Mesendoderm (in vitro differentiated cells): ENCODE data around the gene SOBP.
A peak's percentile ranks its signal among the peaks of the same experiment; 100 is the strongest.

Source experiments
- DNase-seq: peaks from one replicate; pipeline ENCODE4 v3.0.0; 2013
- H2AK5ac ChIP-seq: 2 replicates; pipeline ENCODE4 v1.6.1; 2013; ENCODE audit warnings: low read length, inconsistent platforms
- H2BK120ac ChIP-seq: 2 replicates; pipeline ENCODE4 v1.6.1; 2013; ENCODE audit warnings: low read depth, mild to moderate bottlenecking, low read length, moderate library complexity, mixed read lengths
- H2BK15ac ChIP-seq: replicated peaks from 2 replicates; pipeline ENCODE4 v1.6.1; 2013; ENCODE audit warnings: low read depth, mild to moderate bottlenecking, moderate library complexity
- H2BK5ac ChIP-seq: 2 replicates; pipeline ENCODE4 v1.6.1; 2013; ENCODE audit warnings: low read length, inconsistent platforms
- H3K18ac ChIP-seq: 2 replicates; pipeline ENCODE4 v1.6.1; 2013; ENCODE audit warnings: mild to moderate bottlenecking, low read length, mixed read lengths
- H3K23ac ChIP-seq: one replicate; pipeline ENCODE4 v1.6.1; 2013; ENCODE audit warnings: low read length
- H3K27ac ChIP-seq: 2 replicates; pipeline ENCODE4 v1.5.1; 2013; ENCODE audit warnings: low read depth, mild to moderate bottlenecking, inconsistent platforms, low read length, moderate library complexity
- H3K27me3 ChIP-seq: 2 replicates; pipeline ENCODE4 v1.6.1; 2013; ENCODE audit warnings: low read length, control low read depth, mild to moderate bottlenecking, inconsistent platforms; ENCODE audit not compliant: insufficient read depth, poor library complexity
- H3K36me3 ChIP-seq: 2 replicates; pipeline ENCODE4 v1.6.1; 2013; ENCODE audit warnings: low read length, inconsistent platforms; ENCODE audit not compliant: control insufficient read depth, insufficient read depth
- H3K4ac ChIP-seq: one replicate; pipeline ENCODE4 v1.6.1; 2013; ENCODE audit warnings: low read depth, mild to moderate bottlenecking, low read length, moderate library complexity
- H3K4me1 ChIP-seq: 2 replicates; pipeline ENCODE4 v1.6.1; 2013; ENCODE audit warnings: low read depth, low read length, inconsistent platforms; ENCODE audit not compliant: control insufficient read depth
- H3K4me2 ChIP-seq: 2 replicates; pipeline ENCODE4 v1.6.1; 2013; ENCODE audit warnings: low read length
- H3K4me3 ChIP-seq: 2 replicates; pipeline ENCODE4 v1.5.1; 2013; ENCODE audit warnings: mild to moderate bottlenecking, low read length
- H3K56ac ChIP-seq: one replicate; pipeline ENCODE4 v1.6.1; 2013; ENCODE audit warnings: low read length
- H3K79me1 ChIP-seq: 2 replicates; pipeline ENCODE4 v1.6.1; 2013; ENCODE audit warnings: low read length, inconsistent platforms
- H3K79me2 ChIP-seq: 2 replicates; pipeline ENCODE4 v1.6.1; 2013; ENCODE audit warnings: mild to moderate bottlenecking, low read length; ENCODE audit not compliant: control insufficient read depth, insufficient read depth
- H3K9ac ChIP-seq: 2 replicates; pipeline ENCODE4 v1.6.1; 2013; ENCODE audit warnings: low read length, inconsistent platforms
- H4K5ac ChIP-seq: one replicate; pipeline ENCODE4 v1.6.1; 2013; ENCODE audit warnings: low read length
- H4K8ac ChIP-seq: one replicate; pipeline ENCODE4 v1.6.1; 2013; ENCODE audit warnings: low read depth, mild to moderate bottlenecking, control low read depth, low read length, moderate library complexity
- WGBS: extraction: QIAGEN DNeasy Blood & Tissue Kit; methylation state at CpG from one replicate; pipeline ENCODE4 v1.1.7; 2013; ENCODE audit warnings: low lambda C conversion rate, missing lambda C conversion rate; ENCODE audit not compliant: insufficient coverage; ENCODE audit errors: extremely low coverage; 5-methylcytosine and 5-hydroxymethylcytosine counted together

The SOBP gene

DNA sequence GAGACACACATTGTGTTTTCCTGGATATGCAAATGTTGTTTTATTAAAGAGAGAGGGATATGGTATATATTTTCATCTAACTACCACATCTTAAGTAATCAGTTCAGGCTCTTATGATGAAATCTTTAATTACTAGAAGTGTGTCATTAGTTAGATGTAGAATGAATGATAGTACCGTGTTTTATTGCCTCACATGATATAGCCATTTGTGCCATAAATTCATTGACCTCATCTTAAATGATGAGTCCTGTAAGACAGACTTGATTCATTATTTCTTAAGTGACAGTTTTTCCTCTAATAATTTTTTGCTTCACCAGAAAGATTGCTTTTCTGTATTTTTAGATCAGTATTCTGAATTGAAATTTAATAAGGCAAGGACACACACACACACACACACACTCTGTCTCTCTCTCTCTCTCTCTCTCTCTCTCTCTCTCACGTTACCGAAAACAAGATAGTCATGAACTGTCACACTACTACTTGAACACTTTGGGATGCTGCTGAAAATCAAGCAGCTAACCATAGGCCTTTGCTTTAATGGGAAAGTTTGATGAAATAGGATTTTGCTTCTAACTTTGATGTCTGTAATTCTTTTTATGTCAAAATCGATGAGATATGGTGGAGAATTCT, 140.5 kb downstream of the SOBP start:
- Histone ChIP-seq H2BK120ac (no peak overlapping the region), H3K27me3 (no peaks in the 10 kb centered on the region), H3K27ac (no peak overlapping the region), H3K79me1 (no peaks in the 10 kb centered on the region), H3K18ac (no peak overlapping the region), H3K79me2 (no peaks in the 10 kb centered on the region), H4K8ac (no peak overlapping the region), H3K56ac (no peak overlapping the region), H2BK15ac (no peak overlapping the region), H3K4me3 (no peak overlapping the region), H3K23ac (no peak overlapping the region), H2BK5ac (no peak overlapping the region), H3K4ac (no peak overlapping the region), H3K9ac (no peak overlapping the region), H3K36me3 (no peaks in the 10 kb centered on the region), H2AK5ac (no peak overlapping the region), H3K4me1 (no peaks in the 10 kb centered on the region), H3K4me2 (no peak overlapping the region), H4K5ac (no peak overlapping the region)
- no peak for DNase-seq
- no CpG with 5 or more reads among the region's 4 CpGs for WGBS

GRCh38 chr6:107632381-107633136, 142.6 kb downstream of the SOBP start:
- Histone ChIP-seq H3K27me3 (no peaks in the 10 kb centered on the region), H3K79me1 (no peaks in the 10 kb centered on the region), H3K23ac (no peak overlapping the region), H3K18ac (no peak overlapping the region), H2BK120ac (no peak overlapping the region), H2AK5ac (no peak overlapping the region), H3K4me1 (no peaks in the 10 kb centered on the region), H3K4ac (no peak overlapping the region), H3K56ac (no peak overlapping the region), H3K4me2 (no peak overlapping the region), H3K4me3 (no peak overlapping the region), H3K79me2 (no peaks in the 10 kb centered on the region), H4K5ac (no peak overlapping the region), H4K8ac (no peak overlapping the region), H3K36me3 (no peaks in the 10 kb centered on the region), H2BK15ac (no peak overlapping the region), H3K9ac (no peak overlapping the region), H2BK5ac (no peak overlapping the region), H3K27ac (no peak overlapping the region)
- WGBS = no CpG with 5 or more reads among the region's 2 CpGs
- no peak for DNase-seq

- H4K8ac ChIP-seq = no peak overlapping the region
- no peaks in the 10 kb centered on the region for H3K79me1 ChIP-seq
- H4K5ac ChIP-seq = no peak overlapping the region
- H3K23ac ChIP-seq = no peak overlapping the region
- no peak overlapping the region for H2BK120ac ChIP-seq
- H3K79me2 ChIP-seq = no peaks in the 10 kb centered on the region
- no peak overlapping the region for H3K4me3 ChIP-seq
- H2BK15ac ChIP-seq = no peak overlapping the region
- no peak overlapping the region for H2BK5ac ChIP-seq
- DNase-seq = no peak
- H3K36me3 ChIP-seq = no peaks in the 10 kb centered on the region
- no peaks in the 10 kb centered on the region for H3K4me1 ChIP-seq
- H2AK5ac ChIP-seq = no peak overlapping the region
- no peak overlapping the region for H3K4me2 ChIP-seq
- H3K56ac ChIP-seq = no peak overlapping the region
- H3K27me3 ChIP-seq = no peaks in the 10 kb centered on the region
- no peak overlapping the region for H3K4ac ChIP-seq
- H3K9ac ChIP-seq = no peak overlapping the region
- no peak overlapping the region for H3K27ac ChIP-seq
- no peak overlapping the region for H3K18ac ChIP-seq
- no CpG with 5 or more reads among the region's 39 CpGs for WGBS
These were observed 143.9 kb downstream of the SOBP start for GRCh38 chr6:107633680-107634323.

- no peak overlapping the region for H3K4me3 ChIP-seq
These were observed 144.6 kb downstream of the SOBP start for GRCh38 chr6:107634324-107635056.

DNA sequence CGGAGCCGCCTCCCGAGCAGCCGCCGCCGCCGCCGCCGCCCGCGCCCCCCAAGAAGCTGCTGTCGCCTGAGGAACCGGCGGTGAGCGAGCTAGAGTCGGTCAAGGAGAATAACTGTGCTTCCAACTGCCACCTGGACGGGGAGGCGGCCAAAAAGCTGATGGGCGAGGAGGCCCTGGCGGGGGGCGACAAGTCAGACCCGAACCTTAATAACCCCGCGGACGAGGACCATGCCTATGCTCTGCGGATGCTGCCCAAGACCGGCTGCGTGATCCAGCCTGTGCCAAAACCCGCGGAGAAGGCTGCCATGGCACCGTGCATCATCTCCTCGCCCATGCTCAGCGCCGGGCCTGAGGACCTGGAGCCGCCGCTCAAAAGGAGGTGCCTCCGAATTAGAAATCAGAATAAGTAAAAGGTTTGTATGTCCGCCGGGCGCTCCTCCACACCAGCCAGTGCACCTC, 145.2 kb downstream of the SOBP start:
- H3K27ac ChIP-seq = no peak overlapping the region
- no peaks in the 10 kb centered on the region for H3K27me3 ChIP-seq
- H3K4me1 ChIP-seq = no peaks in the 10 kb centered on the region
- no peak overlapping the region for H2AK5ac ChIP-seq
- no peak overlapping the region for H2BK120ac ChIP-seq
- no peak overlapping the region for H3K4me2 ChIP-seq
- no peak overlapping the region for H3K23ac ChIP-seq
- H4K5ac ChIP-seq = no peak overlapping the region
- H3K79me1 ChIP-seq = no peaks in the 10 kb centered on the region
- H2BK15ac ChIP-seq = no peak overlapping the region
- H4K8ac ChIP-seq = no peak overlapping the region
- no peaks in the 10 kb centered on the region for H3K36me3 ChIP-seq
- DNase-seq = no peak
- H3K79me2 ChIP-seq = no peaks in the 10 kb centered on the region
- no peak overlapping the region for H3K9ac ChIP-seq
- no peak overlapping the region for H3K18ac ChIP-seq
- H3K4ac ChIP-seq = no peak overlapping the region
- no peak overlapping the region for H3K4me3 ChIP-seq
- peak overlapping the region; percentile 43 for H3K56ac ChIP-seq
- no peak overlapping the region for H2BK5ac ChIP-seq
- WGBS = no CpG with 5 or more reads among the region's 40 CpGs

More at GRCh38 chr6:107634324-107635056, 144.6 kb downstream of the SOBP start:
- no peaks in the 10 kb centered on the region for H3K27me3 ChIP-seq
- H2BK15ac ChIP-seq = no peak overlapping the region
- H3K56ac ChIP-seq = no peak overlapping the region
- H3K4ac ChIP-seq = no peak overlapping the region
- H3K9ac ChIP-seq = peak overlapping the region; percentile 12
- no peaks in the 10 kb centered on the region for H3K79me1 ChIP-seq
- H3K36me3 ChIP-seq = no peaks in the 10 kb centered on the region
- H3K18ac ChIP-seq = no peak overlapping the region
- no peak overlapping the region for H4K5ac ChIP-seq
- H2BK120ac ChIP-seq = no peak overlapping the region
- peak overlapping the region; percentile 16 for H3K4me2 ChIP-seq
- no peak overlapping the region for H4K8ac ChIP-seq
- no peak overlapping the region for H2AK5ac ChIP-seq
- H3K4me1 ChIP-seq = no peaks in the 10 kb centered on the region
- H3K27ac ChIP-seq = no peak overlapping the region
- DNase-seq = no peak
- H3K23ac ChIP-seq = no peak overlapping the region
- H2BK5ac ChIP-seq = no peak overlapping the region
- WGBS = no CpG with 5 or more reads among the region's 101 CpGs
- H3K79me2 ChIP-seq = no peaks in the 10 kb centered on the region
